ENCODE data around the gene ENTPD7.

GRCh38 chr10:99652800-99653390 lies 6.4 kb upstream of the ENTPD7 start:
- TF ChIP-seq CTCF (IDR thresholded peaks at IDR 0.05): no peak
- TF ChIP-seq POLR2A (IDR thresholded peaks at IDR 0.05): no peak
